ENCODE measurements around the gene NRAP.

NRAP gene, protein sequence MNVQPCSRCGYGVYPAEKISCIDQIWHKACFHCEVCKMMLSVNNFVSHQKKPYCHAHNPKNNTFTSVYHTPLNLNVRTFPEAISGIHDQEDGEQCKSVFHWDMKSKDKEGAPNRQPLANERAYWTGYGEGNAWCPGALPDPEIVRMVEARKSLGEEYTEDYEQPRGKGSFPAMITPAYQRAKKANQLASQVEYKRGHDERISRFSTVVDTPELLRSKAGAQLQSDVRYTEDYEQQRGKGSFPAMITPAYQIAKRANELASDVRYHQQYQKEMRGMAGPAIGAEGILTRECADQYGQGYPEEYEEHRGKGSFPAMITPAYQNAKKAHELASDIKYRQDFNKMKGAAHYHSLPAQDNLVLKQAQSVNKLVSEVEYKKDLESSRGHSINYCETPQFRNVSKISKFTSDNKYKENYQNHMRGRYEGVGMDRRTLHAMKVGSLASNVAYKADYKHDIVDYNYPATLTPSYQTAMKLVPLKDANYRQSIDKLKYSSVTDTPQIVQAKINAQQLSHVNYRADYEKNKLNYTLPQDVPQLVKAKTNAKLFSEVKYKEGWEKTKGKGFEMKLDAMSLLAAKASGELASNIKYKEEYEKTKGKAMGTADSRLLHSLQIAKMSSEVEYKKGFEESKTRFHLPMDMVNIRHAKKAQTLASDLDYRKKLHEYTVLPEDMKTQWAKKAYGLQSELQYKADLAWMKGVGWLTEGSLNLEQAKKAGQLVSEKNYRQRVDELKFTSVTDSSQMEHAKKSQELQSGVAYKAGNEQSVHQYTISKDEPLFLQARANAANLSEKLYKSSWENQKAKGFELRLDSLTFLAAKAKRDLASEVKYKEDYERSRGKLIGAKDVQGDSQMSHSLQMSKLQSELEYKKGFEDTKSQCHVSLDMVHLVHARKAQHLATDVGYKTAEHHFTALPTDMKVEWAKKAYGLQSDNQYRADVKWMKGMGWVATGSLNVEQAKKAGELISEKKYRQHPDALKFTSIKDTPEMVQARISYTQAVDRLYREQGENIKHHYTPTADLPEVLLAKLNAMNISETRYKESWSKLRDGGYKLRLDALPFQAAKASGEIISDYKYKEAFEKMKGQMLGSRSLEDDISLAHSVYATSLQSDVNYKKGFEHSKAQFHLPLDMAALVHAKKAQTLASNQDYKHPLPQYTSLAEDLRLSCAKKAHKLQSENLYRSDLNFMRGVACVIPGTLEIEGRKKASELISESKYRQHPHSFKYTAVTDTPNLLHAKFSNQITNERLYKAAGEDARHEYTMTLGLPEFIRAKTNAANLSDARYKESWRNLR (N-terminal part only)

DNA sequence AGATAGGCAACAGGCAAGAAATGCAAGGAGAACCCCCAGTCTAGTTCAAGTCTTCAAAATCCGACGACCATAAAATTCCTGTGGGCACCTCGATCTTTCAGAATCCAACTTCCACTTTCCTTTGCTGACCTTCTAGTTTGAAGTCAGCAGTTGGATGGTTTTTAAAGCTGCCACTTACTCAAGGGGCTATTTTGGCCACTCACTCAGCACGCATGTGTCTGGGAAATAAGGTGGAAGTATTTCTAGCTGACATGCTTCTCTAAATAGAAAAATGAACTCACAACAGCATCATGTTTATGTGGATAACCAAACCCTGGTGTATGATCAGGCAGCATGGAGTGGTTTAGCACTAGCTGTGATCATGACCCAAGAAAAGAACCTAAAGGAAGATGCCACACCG is at the start of gene NRAP:
NRAP (minus strand) TSS at position 134 of the 400 bp plus-strand sequence. CDS start 159 bp downstream, outside the sequence.
- DNase-seq (ENCODE audit: low spot score), result no peak

DNA sequence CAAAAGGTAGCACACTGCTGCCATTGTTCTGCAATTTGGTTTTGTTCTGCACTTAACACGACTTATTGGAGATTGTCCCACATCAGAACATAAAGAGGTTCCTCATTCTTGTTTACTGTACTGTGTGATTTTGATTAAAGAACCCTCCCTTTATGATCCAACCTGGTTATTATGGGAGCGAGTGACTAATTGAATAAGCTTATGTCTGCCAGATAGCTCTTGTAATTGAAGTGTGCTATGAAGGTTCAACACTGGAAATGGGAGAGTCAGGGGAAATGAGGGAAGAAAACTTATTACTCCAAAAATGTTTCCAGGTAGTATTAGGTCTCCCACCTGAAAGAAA is 49.8 kb upstream of the NRAP start:
- DNase-seq (ENCODE audit: low spot score), result no peak

DNA sequence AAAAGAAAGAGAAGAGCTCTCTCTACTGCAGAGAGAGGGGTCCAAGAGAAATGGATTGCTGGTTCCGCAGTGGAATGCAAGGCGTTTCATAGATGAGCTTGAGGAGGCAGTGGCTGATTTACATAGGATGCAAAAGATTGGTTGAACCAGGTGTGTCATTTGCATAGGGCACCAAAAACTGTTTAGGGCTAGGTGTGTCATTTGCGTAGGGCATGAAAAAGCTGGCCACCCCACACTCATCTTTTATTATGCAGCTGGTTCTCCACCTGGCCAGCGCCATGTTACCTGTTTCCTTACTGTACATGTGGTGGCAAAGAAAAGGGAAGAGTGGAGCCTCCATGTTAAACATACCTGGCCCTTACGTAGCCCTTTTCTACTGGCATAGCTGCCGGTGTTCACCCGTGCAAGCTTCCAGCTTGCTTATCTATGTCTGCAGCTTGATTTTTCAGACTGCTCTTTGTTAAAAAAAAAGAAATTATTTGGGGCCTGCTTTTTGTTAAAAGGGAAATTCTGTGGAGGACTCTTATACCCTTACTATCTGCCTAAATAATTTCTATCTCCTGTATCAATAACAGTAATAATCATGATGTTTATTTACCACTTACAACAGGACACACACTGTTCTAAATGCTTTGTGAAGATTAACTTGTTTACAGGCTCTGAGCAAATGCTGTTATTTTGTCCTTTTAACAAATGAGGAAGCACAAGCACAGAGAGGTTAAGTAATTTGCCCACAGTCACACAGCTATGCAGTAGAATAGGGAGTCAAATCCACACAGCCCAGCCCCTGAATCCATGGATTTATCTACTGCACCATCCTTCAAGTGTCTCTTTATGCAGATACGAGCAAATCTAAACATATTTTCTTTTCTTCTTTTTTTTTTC is 49.2 kb upstream of the NRAP start:
- no peak for DNase-seq (ENCODE audit: low spot score)

DNA sequence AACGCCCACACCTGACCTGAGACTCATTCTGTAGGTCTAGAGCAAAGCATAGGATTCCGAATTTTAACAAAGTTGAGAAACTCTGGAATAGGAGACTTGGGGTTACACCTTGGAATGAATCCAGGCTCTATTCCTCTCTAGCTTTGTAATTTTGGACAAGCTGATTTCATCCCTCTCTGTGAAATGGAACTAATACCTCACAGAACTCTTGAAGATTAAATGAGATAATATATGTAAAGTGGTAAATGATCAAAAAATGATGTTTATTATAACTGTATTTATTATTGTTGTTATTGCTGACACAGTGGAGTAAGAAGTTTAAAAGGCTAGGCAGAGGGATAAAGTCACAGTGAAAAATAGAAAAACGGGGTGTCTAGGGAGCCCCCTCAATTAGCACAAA is 48.2 kb upstream of the NRAP start:
- DNase-seq (ENCODE audit: low spot score), result no peak

DNA sequence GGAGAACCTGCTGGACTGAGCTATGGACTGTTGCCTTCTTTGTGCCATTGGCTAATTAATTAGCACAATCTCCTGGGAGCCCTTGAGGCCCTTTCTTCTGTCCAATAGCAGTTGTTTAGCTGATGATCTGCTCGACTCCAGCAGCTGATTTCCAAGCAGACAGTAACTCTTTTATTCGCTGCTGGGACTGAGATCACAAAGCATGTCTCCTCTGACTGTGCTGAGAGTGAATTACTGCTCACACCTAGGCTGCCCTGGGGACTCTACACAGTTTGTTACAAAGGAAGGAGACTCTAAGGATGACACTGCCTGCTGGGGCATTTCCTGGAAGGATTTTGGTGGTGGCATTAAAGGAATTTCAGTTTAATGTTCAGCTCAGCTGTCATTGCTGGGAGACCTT is 47.3 kb upstream of the NRAP start:
- DNase-seq (ENCODE audit: low spot score), result no peak

DNA sequence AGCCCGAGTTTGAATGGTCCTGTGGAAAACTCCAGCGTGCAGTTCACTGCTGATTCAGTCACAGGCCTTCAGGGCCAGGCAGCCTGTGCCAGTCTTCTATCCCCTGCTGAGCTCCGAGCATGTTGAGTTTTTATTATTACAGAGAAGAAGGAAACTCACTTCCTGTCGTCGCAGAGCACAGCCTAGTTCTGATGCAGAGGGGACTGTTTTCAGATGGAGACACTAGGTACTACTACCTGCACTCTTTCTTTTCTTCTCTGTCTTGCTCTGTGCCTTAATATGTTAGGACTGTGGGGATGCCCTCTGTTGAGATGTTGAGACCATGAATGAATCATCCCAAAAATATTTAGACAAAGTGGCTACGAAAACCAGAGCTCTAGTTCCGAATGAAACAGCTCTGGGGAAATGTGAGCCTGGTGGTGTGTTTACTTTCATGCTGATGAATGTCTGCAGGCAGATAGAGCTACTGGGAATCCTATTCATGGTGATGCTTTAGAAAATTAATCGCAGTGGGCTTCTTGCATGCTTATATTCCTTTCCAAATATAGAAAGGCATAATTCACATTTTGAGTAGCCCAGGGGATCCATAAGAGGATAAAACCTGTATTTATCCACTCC is 45.5 kb upstream of the NRAP start:
- DNase-seq (ENCODE audit: low spot score), result no peak

DNA sequence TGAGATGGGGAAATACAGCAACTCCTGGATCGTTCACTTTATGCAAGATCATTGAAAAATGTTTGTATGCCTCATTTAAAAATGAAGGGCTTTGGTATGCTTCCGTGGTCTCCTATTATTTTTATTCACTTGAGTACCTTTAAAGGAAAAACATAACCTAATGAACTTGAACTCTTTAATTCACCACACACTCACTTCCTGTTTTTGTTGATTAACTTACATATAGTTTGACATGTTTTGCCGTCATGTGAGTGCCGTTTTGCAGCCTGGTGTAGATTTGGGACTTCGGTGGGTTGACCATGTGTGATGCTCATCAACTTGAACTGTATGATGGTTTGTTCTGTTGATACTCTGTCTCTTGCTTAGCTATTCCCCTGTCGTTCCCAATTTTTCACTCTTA is 44.8 kb upstream of the NRAP start:
- no peak for DNase-seq (ENCODE audit: low spot score)

DNA sequence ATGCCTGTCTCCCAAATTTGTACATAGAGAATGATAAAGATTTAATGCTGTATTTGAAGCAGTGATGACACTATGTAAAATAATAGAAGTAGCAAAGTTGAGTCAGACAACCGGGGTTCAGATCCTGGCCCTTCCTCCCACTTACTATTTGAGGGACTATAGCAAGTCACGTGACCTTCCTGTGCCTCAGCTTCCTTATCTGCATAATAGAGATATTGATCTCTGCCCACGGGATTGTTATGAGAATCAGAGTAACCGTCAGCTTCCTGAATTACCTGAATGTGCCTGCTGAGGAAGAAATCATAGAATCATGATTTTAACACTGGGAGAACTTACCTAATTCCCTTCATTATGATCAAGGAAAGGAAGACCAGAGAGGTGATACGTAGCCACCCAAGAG is 42.8 kb upstream of the NRAP start:
- no peak for DNase-seq (ENCODE audit: low spot score)

DNA sequence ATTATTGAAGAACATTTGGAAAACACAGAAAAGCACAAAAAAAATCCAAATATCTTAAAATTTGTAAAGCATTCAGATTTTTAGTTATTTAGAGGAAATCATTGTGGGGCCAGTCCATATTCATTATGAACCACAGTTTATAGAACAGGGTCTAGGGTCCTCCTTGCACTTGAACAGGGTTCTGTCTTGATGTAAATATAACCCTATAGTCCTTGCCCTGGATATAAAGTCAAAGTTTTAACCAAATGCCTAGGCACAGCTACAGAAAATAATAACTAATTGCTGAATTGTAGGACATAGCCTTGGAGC is 41.5 kb upstream of the NRAP start:
- DNase-seq (ENCODE audit: low spot score), result no peak

DNA sequence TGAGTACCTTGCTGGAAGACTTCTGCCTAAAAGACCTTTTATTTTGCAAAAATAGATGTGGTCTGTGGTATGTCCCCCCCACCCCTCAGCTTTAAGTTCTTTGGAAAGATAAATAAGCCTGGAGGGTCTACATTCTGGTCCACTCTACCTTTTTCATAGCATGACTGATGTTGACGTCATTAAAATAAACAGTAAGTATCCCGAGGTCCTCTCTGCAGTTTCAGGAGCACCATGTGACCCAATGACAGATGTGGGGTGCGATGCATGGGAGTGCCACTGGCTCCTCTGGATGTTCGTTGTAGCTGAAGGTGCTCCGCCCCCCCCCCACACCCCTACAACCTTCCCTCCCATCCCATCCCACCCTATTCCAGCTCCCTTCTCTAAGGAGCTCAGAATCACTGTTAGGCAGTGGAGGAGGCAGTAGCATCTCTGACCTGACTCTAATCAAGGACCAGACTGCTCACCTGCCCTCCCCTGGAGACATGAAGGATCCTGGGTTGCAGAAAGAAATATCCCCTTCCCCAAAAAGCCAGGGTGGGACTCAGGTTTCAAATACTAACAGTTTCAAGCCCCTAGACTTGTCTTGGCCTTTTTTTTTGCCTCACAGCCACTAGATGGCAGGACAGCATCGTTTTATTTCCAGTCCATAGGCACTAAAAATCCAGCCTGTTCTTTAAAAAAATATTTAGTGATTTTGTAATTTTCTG is 40.9 kb upstream of the NRAP start:
- no peak for DNase-seq (ENCODE audit: low spot score)

DNA sequence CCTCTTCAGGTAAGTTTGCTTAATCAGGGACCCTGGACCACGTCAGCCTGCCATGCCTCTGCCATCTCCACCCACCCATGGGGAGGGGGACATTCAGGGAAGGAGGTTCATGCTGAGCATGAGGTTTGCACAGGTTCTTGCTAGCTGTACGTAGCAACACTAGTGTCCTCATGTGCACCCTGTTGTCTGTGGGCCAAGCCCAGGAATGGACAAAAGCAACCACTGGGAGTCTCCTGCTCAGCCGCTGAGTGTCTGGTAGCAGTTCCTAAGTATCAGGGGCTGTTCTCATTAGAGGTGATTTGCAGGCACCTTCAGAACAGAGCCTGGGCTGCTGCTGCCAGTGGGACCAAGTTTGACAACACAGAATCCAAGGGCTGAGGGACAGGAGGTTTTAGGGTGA is 33.8 kb upstream of the NRAP start:
- no peak for DNase-seq (ENCODE audit: low spot score)

DNA sequence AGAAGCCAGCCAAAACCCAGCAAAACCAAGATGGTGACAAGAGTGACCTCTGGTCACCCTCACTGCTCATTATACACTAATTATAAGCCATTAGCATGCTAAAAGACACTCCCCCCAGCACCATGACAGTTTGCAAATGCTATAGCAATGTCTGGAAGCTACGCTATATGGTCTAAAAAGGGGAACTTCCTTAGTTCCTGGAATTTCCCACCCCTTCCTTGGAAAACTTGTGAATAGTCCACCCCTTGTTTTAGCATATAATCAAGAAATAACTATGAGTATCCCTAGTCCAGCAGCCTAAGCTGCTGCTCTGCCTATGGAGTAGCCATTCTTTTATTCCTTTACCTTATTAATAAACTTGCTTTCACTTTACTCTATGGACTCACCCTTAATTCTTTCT is 31.9 kb upstream of the NRAP start:
- DNase-seq (ENCODE audit: low spot score), result no peak

DNA sequence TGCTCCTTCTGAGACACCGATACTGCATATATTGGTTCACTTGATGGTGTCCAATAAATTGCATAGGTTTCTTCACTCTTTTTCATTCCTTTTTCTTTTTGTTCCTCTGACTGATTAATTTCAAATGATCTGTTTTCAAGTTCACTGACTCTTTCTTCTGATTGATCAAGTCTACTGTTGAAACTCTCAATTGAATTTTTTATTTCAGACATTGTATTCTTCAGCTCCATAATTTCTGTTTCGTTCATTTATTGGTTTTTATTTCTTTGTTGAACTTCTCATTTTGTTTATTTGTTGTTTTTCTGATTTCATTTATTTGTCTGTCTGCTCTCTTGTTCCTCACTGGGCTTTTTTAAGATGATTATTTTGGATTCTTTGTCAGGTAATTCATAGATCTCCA is 29.5 kb upstream of the NRAP start:
- no peak for DNase-seq (ENCODE audit: low spot score)

DNA sequence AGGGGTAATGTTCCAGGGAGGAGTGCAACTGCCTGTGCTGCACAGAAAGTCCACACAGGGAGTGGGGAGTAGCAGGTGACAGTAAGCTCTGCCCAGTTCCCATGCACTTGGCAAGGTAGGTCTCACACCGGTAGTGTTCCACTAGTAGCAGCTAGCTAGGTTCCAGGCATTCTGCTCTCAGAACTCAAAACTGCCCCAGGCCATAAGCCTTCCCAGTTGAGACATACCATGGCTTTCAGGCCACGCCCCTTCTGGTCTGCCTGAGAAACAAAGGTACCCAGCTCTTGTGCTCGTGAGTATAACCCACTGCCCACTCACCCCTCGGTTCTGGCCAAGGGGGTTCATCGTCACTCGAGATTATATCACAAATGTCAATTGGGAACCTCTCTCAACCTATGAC is 28.4 kb upstream of the NRAP start:
- DNase-seq (ENCODE audit: low spot score), result no peak

DNA sequence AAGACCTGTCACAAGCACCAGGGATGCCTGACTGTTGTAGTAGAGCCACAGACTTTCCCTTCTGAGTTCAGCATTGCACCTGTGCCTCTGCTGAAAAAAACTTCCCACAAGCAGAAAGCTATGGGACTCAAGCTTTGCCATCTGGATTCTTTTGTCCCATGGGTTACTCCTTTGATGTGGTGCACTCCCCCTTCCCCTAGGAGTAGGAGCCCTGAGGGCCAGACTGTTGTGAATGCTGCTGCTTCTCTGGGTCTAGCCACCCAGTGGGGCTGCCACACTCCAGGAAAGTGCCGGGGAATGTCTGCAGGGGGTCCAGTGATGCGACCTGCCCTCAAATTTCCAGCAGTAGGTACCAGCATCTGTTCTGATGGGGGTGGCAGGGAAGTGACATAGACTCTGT is 27.5 kb upstream of the NRAP start:
- no peak for DNase-seq (ENCODE audit: low spot score)

DNA sequence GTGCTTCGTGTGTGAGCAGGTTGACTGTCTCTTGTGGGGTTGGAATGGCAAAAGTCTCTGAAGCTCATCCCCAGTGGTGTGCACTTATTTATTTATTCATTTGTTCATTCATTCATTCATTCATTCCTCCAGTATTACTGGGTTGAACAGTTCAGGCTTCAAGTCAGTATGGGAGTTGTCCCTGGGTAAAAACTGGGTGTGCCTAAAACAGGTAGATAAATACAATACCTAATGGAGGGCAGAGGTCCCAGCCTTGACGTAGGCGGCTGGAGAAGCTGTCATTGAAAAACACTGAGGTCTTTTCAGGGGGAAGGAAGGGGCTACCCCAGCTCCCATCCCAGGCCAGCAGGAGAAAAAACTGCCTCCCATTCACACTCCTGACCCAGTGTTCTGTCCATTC is 26.9 kb upstream of the NRAP start:
- DNase-seq (ENCODE audit: low spot score), result no peak

DNA sequence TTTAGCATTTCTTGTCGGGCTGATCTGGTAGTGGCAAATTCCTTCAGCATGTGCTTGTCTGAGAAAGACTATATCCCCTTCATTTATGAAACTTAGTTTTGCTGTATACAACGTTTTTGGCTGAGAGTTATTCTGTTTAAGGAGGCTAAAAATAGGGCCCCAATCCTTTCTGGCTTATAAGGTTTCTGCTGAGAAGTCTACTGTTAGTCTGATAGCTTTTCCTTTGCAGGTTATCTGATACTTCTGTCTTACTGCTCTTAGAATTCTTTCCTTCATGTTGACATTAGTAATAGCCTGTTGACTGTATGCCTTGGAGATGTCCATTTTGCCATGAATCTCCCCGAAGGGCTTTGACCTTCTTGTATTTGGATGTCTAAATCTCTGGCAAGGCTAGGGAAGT is 25.7 kb upstream of the NRAP start:
- DNase-seq (ENCODE audit: low spot score), result no peak

DNA sequence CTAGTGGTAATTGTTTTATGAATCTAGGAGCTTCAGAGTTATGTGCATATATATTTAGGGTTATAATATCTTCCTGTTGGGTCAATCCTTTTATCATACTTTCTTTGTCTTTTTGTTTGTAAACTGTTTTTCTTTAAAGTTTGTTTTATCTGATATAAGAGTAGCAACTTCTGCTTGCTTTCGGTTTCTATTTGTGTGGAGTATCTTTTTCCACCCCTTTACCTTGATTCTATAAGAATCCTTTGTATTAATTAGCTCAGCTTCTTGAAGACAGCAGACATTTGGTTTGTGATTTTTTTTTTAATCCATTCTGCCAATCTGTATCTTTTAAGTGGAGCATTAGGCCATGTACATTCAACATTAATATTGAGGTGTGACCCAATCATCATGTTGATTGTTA is 25.2 kb upstream of the NRAP start:
- DNase-seq (ENCODE audit: low spot score), result no peak

DNA sequence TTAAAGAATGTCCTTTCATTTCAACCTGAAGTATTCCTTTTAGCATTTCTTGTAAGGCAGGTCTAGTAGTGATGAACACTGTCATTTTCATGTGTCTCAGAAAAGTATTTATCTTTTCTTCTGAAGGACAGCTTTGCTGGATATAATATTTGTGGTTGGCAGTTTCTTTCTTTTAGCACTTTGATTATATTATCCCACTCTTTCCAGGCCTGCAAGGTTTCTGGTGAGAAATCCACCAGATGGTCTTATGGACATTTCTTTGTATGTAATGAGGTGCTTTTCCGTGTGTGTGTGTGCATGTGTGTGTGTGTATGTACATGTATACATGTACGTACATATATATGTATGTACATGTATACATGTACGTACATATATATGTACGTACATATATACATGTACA is 23.2 kb upstream of the NRAP start:
- no peak for DNase-seq (ENCODE audit: low spot score)

DNA sequence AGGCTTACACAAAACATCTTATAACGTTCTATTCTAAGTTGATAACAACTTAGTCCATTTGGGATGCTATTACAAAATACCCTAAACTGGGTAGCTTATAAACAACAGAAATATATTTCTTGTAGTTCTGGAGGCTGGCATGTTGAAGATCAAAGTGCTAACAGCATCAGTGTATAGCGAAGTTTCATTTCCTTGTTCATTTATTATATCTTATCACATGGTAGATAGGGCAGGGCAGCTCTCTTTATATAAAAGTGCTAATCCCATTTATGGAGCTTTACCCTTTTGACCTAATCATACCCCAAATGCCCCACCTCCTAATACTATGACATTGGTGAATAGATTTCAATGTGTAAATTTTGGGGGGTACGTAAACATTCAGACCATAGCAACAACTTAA is 22.2 kb upstream of the NRAP start:
- no peak for DNase-seq (ENCODE audit: low spot score)

DNA sequence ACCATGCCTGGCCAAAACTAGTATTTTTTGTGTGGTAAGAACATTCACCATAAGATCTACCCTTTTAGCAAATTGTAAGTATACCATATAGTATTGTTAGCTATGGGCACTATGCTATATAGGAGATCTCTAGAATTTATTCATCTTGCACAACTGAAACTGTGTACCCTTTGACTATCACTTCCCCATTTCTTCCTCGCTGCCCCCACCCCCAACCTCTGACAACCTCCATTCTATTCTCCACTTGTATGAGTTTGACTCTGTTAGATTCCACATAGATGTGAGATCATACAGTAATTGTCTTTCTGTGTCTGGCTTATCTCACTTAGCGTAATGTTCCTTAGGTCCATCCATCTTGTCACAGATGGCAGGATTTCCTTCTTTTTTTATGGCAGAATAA is 19.5 kb upstream of the NRAP start:
- no peak for DNase-seq (ENCODE audit: low spot score)
